Measurements from ENCODE around the gene GPC5.
"Not testable (repeated sequence)": the region's sequence is repeated elsewhere in the genome, so short reads cannot be mapped to it uniquely, and the experiment has no call there.

GPC5 gene

DNA sequence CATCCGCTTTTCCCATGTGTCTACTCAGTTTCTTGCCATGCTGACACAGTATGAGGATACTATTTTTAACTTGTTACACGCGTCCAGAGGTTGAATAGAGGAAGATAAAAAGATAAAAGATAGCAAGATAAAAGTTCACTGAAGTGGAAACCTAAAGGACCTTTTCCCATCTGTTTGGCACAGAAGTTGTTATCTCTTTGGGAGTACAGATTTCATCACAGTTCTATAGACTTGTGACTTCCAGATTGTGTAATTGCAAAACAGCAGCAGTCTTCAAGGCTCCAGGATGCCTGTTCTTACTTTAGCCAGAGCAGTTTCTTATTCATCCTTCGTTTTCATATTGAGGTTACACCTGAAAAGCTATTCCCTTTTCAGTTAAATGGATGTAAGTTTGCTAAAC, 369.2 kb downstream of the GPC5 start:
- DNase-seq (ENCODE audit: low read depth in 2 of 3, low spot score in 1 of 3) = no peak

GRCh38 chr13:91768746-91769145, 370.3 kb downstream of the GPC5 start:
- no peak for DNase-seq (ENCODE audit: low read depth in 2 of 3, low spot score in 1 of 3)

DNA sequence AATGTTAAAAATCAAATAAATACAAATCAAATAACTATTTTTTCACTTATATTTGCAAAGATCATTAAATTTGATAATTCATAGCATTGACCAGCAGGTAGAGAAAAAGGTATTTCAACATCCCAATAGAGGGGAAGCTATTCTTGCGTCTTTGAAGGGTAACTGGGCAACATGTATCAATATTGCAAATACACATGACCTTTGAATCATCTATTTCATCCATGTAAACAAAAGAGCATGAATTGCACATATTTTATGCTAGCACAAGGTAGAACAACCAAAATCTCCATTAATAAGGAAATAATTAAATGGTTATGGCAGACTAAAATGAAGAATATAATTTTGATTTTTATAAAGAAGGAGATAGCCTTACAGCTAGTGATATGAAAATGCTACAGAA, 372.8 kb downstream of the GPC5 start:
- DNase-seq (ENCODE audit: low read depth in 2 of 3, low spot score in 1 of 3) = no peak

GRCh38 chr13:91773591-91774227, 375.3 kb downstream of the GPC5 start:
- DNase-seq (ENCODE audit: low read depth in 2 of 3, low spot score in 1 of 3) = no peak

DNA sequence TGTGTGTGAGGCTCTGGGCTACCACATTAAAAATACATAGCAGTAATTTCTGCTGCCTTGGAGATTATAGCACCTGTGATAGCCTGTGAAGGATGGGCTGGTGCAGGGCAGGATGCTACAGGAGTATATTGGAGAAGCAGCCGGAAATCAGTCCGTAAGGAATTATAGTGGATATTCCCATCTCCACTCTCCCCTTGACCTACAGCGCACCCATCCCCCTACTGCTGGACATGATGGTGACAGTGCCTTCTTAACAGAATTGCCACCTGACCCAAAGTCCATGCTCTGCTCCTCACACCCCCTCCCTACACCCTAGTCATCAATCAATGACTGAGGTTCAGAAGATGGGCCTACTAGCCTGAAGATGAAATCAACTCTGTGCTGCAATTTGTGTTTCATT, 376.0 kb downstream of the GPC5 start:
- DNase-seq (ENCODE audit: low read depth in 2 of 3, low spot score in 1 of 3) = no peak

- no peak for DNase-seq (ENCODE audit: low read depth in 2 of 3, low spot score in 1 of 3)
Observed at GRCh38 chr13:91776611-91777193, 378.3 kb downstream of the GPC5 start.

DNA sequence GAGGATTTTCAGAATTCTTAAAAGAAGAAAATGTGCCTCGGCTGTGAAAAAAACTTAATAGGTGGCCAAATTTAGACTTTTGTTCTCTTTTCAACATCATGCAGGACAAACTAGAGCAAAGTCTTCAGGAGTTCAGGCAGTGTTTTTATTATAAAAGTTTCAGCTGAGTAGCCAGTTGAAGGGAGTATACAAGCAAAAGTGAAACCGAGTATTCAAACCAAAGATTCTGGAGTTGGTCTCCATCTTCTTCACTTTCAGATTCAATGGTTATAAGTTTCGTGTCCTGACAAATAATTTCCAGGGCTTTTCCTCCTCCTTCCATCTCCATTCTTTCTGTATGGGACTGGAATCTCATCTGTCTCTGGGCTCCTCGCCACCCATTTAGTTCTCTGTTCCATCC, 379.7 kb downstream of the GPC5 start:
- DNase-seq (ENCODE audit: low read depth in 2 of 3, low spot score in 1 of 3) = no peak

DNA sequence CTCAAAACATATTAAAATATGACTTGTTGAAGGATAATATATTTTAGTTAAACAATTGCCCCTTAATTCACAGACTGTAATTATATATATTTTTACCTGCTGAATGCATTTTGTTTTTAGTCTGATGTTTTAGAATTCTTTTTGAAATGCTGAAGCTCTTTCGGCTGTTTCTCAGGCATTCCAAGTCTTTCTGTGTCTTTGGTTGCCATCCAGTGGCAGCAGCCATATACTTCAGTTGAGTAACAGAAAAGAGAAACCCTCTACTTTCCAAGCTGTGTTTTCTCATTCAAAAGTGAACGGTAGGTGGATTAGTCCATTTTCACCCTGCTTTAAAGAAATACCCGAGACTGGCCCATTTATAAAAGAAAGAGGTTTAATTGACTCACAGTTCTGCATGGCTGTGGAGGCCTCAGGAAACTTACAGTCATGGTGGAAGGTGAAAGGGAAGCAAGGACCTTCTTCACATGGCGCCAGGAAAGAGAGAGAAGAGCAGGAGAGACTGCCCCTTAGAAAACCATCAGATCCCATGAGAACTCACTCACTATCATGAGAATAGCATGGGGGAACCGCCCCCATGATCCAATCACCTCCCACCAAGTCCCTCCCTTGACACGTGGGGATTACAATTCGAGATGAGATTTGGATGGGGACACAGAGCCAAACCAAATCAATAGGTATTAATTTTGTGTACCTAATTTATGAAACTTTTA, 383.7 kb downstream of the GPC5 start:
- DNase-seq (ENCODE audit: low read depth in 2 of 3, low spot score in 1 of 3) = not testable (repeated sequence)

DNA sequence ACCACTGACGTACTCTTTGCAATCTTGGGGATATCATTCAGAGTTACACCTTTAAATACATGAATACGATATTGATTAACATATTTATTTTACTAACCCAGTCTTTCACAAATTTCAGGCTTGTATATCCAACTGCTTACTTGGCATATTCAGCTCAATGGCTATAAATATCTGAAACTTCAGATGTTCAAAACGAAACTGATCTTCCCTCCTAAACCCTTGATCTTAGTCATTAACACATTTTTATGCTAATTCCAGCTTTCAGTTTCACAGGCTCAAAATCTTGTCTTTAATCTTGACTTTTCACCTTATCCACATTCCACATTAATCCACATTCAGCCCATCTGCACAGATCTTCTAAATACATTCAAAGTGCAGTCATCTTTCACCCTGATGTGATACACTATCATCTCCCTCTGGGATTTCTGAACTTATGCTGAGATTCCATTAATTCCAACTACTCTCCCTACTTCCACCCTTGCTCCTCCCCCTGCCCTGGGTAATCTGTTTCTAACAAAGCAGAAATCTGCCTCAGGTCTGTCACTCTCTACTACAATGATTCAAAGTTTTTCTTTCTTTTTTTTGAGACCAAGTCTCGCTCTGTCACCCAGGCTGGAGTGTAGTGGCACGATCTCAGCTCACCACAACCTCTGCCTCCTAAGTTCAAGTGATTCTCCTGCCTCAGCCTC, 387.2 kb downstream of the GPC5 start:
- DNase-seq (ENCODE audit: low read depth in 2 of 3, low spot score in 1 of 3) = no peak

DNA sequence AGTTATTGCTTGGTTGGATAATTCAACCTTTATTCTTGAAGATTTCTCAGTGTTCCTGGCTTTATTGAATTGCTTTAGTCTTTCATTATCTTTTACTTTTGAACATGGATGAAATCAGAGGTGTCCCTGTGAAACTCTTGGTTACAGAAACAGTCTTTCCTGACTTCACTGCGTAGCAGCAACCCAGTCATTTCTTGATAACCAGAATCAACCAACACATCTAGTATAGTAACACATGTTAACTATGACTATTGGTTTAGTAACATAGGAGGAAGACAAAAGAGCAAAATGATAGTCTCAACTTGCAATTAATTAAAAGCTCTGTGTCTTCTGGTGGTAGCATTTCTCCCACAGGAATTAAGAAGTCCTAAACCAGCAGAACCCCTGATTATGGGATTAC, 393.6 kb downstream of the GPC5 start:
- DNase-seq (ENCODE audit: low read depth in 2 of 3, low spot score in 1 of 3) = no peak

DNA sequence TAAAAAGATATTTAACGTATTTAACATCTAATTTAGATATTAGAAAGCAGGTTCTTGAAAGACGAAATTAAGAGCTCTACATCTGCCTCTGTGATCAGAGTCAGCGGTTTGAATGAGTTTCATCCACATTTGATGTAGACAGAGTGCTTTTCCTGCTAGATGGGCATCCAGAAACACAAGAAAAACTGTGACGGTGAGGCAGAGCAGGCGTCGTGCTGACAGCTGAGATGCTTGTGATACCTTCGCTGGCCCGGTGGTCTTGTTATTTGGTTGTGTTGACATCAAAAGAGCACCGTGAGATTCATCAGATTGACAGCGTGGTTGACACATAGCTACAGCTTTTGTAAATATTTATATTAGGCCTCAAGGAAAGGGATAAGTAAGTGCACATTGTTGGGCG, 399.1 kb downstream of the GPC5 start:
- no peak for DNase-seq (ENCODE audit: low read depth in 2 of 3, low spot score in 1 of 3)

DNA sequence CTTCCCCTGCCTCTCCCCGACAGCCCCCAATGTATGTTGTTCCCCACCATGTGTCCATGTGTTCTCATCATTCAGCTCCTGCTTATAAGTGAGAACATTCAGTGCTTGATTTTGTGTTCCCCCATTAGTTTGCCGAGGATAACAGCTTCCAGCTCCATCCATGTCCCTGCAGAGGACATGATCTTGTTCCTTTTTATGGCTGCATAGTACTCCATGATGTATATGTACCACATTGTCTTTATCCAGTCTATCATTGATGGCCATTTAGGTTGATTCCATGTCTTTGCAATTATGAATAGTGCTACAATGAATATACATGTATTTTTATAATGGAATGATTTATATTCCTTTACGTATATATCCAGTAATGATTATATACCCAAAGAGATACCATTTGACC, 399.9 kb downstream of the GPC5 start:
- DNase-seq (ENCODE audit: low read depth in 2 of 3, low spot score in 1 of 3) = not testable (repeated sequence)

- DNase-seq (ENCODE audit: low read depth in 2 of 3, low spot score in 1 of 3) = not testable (repeated sequence)
Observed at GRCh38 chr13:91801772-91802171, 403.4 kb downstream of the GPC5 start.

DNA sequence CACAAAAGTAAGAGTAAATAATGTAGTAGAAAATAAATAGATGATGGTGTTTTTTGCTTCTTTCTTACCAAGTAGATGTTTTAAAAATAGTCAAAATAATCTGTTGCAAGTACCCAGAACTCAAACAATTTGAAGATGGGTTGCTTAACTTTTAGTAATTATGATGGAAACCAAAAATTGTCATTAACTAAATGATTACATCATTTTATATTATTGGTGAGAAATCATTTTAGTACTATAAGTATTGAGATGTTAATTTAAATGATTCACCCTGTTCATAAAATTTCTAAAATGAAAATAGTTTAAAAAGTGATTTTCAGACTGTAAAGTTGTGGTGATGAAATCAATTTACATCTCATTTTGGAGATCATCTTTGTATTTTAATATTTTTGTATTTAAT, 404.5 kb downstream of the GPC5 start:
- DNase-seq (ENCODE audit: low read depth in 2 of 3, low spot score in 1 of 3) = no peak

DNA sequence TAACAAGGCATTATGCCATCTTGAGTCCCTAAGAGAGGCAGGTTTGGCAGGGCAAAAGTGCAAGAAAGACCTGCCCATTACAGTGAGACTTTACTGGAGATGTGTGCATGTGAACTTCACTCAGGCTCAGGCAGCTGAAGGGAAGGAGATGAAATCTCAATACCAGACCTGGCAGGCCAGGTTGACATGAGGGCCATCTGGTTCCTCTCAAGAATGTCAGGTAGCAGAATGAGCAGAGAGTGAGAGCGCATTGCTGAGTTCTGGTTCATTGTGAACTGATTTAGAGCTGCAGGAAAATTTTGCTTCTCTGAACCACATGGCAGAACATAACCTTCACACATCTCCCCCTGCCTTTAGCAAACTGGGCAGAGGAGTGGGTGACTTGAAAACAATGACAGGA, 406.3 kb downstream of the GPC5 start:
- no peak for DNase-seq (ENCODE audit: low read depth in 2 of 3, low spot score in 1 of 3)

- no peak for DNase-seq (ENCODE audit: low read depth in 2 of 3, low spot score in 1 of 3)
Observed at GRCh38 chr13:91805605-91806004, 407.2 kb downstream of the GPC5 start.

- no peak for DNase-seq (ENCODE audit: low read depth in 2 of 3, low spot score in 1 of 3)
Observed at GRCh38 chr13:91809161-91809560, 410.7 kb downstream of the GPC5 start.

GRCh38 chr13:91813253-91813652, 414.8 kb downstream of the GPC5 start:
- DNase-seq (ENCODE audit: low read depth in 2 of 3, low spot score in 1 of 3) = no peak

GRCh38 chr13:91816263-91816807, 417.9 kb downstream of the GPC5 start:
- no peak for DNase-seq (ENCODE audit: low read depth in 2 of 3, low spot score in 1 of 3)

DNA sequence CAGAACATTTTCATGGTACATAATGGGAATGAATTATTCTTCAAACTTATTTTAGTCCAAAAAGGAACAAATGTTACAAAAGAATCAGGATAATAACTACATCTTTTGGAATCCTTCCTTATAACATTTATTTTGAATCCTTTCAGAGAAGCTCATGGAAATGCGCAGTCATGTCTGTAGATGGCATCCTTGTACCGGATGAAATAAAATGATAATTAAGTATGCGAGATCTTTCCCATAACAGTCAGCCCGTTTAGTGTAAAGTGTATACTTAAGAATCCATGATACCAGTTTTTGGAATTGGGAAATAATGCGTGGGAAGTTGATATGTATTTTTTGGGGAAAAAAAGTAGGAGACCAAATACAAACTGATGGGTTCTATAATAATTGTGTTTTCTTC, 418.8 kb downstream of the GPC5 start:
- no peak for DNase-seq (ENCODE audit: low read depth in 2 of 3, low spot score in 1 of 3)

DNA sequence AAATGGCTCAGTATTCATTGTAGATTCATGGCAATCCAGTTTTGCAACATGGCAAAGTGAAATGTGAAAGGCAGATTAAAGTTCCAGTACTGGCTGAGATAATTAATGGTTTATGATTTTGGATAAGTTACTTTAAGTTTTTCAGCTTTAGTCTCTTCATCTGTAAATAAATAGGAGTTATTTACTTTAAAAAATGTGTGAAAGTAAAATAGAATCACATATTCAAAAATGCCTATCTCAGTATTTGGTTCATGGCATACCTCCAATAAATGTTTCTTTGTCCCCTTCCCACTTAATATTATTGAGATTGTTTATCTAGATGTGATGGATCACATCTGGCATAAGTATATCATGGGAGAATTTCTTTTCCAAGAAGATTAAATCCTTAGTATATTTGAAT, 426.0 kb downstream of the GPC5 start:
- no peak for DNase-seq (ENCODE audit: low read depth in 2 of 3, low spot score in 1 of 3)

- no peak for DNase-seq (ENCODE audit: low read depth in 2 of 3, low spot score in 1 of 3)
Observed at GRCh38 chr13:91825516-91825915, 427.1 kb downstream of the GPC5 start.

Measured in stimulated activated CD4-positive, alpha-beta T cell treated with anti-CD3 and anti-CD28 coated beads, Interleukin-12 subunit alpha, Interleukin-12 subunit beta, amount 100 ng/mL, for 48 hours (primary cell).